ENCODE data around the gene FAM53A. TPM values are rescaled to one million over a fixed set of nuclear protein-coding genes. Genes with fewer than 3 reads are reported as not detected.

FAM53A gene
- total and polyA plus RNA-seq, 2 of the 13 experiments (the other 11 are each of a cell fraction or from before 2014, with no cell fraction given), result 0.48 to 1.1 TPM

DNA sequence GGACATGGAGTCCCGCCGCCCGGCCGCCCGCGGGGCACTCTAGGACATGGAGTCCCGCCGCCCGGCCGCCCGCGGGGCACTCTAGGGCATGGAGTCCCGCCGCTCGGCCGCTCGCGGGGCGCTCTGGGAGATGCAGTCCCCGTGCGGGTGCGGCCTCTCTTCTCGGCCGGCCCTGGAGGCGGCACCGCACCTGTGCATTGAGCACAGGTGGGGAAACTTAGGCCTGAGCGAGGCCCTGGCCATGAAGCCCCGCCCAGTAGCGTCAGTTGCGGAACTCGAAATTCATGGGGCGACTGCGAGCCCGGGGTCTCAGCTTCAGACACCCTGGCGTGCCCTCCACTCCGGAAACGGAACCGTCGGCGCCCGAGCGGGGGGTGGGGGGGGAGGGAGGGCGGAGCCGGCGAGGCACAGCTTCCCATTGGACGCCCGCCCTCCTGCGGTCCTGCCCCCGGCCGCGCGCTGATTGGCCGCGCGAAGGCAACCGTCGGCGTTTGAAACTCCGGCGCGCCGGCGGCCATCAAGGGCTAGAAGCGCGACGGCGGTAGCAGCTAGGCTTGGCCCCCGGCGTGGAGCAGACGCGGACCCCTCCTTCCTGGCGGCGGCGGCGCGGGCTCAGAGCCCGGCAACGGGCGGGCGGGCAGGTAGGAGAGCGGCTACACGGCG lies 37.0 kb upstream of the FAM53A start, which contains the start of the genes TACC3 and TMEM129 (continued):
- TF ChIP-seq ZNF530 (CRISPR knock-in tag; IDR thresholded peaks at IDR 0.05; ENCODE audit: low read depth) (no peak), SMAD9 (CRISPR knock-in tag; IDR thresholded peaks at IDR 0.05) (no peak), ZNF44 (CRISPR knock-in tag; IDR thresholded peaks at IDR 0.05) (no peak), ERF (CRISPR knock-in tag; IDR thresholded peaks at IDR 0.05) (peak; percentile 69), TEAD3 (CRISPR knock-in tag; optimal IDR thresholded peaks at IDR 0.05; ENCODE audit: borderline replicate concordance) (peak; percentile 45), HDAC1 (CRISPR knock-in tag; IDR thresholded peaks at IDR 0.05) (peak; percentile 96), KLF13 (CRISPR knock-in tag; IDR thresholded peaks at IDR 0.05) (no peak), ZNF317 (CRISPR knock-in tag; IDR thresholded peaks at IDR 0.05) (0 out of 2 replicates have a peak, but pooled peaks have one; percentile 5), ZNF841 (CRISPR knock-in tag; IDR thresholded peaks at IDR 0.05; ENCODE audit: borderline replicate concordance) (peak; percentile 10; the same call in 1 of the 2 replicates), ZSCAN29 (CRISPR knock-in tag; conservative IDR thresholded peaks at IDR 0.05) (no peak), TGIF2 (CRISPR knock-in tag; IDR thresholded peaks at IDR 0.05) (peak; percentile 85), KLF16 (CRISPR knock-in tag; IDR thresholded peaks at IDR 0.05) (peak in 1 of 2 experiments; percentile 7; a peak in 1 of 4 replicates), JUNB (CRISPR knock-in tag; IDR thresholded peaks at IDR 0.05; ENCODE audit: borderline replicate concordance) (no peak), GATAD1 (CRISPR knock-in tag; IDR thresholded peaks at IDR 0.05) (peak; percentile 85), ZNF761 (CRISPR knock-in tag; conservative IDR thresholded peaks at IDR 0.05) (no peak), ZNF781 (CRISPR knock-in tag; IDR thresholded peaks at IDR 0.05; ENCODE audit: borderline replicate concordance, not compliant biosample characterization) (no peak), ZNF253 (CRISPR knock-in tag; IDR thresholded peaks at IDR 0.05; ENCODE audit: borderline replicate concordance) (no peak), XRCC5 (optimal IDR thresholded peaks at IDR 0.05; ENCODE audit: low read length) (peak; percentile 60), MED13 (CRISPR knock-in tag; IDR thresholded peaks at IDR 0.05) (no peak), ZFP62 (CRISPR knock-in tag; IDR thresholded peaks at IDR 0.05) (no peak), NPAS2 (CRISPR knock-in tag; IDR thresholded peaks at IDR 0.05; ENCODE audit: borderline replicate concordance) (no peak), RNF2 (conservative IDR thresholded peaks at IDR 0.05; ENCODE audit: low read depth) (no peak)
- TF ChIP-seq, protein P1, sequence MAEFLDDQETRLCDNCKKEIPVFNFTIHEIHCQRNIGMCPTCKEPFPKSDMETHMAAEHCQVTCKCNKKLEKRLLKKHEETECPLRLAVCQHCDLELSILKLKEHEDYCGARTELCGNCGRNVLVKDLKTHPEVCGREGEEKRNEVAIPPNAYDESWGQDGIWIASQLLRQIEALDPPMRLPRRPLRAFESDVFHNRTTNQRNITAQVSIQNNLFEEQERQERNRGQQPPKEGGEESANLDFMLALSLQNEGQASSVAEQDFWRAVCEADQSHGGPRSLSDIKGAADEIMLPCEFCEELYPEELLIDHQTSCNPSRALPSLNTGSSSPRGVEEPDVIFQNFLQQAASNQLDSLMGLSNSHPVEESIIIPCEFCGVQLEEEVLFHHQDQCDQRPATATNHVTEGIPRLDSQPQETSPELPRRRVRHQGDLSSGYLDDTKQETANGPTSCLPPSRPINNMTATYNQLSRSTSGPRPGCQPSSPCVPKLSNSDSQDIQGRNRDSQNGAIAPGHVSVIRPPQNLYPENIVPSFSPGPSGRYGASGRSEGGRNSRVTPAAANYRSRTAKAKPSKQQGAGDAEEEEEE (CRISPR knock-in tag; IDR thresholded peaks at IDR 0.05; ENCODE audit: borderline replicate concordance), result no peak
- TF ChIP-seq, protein P2, sequence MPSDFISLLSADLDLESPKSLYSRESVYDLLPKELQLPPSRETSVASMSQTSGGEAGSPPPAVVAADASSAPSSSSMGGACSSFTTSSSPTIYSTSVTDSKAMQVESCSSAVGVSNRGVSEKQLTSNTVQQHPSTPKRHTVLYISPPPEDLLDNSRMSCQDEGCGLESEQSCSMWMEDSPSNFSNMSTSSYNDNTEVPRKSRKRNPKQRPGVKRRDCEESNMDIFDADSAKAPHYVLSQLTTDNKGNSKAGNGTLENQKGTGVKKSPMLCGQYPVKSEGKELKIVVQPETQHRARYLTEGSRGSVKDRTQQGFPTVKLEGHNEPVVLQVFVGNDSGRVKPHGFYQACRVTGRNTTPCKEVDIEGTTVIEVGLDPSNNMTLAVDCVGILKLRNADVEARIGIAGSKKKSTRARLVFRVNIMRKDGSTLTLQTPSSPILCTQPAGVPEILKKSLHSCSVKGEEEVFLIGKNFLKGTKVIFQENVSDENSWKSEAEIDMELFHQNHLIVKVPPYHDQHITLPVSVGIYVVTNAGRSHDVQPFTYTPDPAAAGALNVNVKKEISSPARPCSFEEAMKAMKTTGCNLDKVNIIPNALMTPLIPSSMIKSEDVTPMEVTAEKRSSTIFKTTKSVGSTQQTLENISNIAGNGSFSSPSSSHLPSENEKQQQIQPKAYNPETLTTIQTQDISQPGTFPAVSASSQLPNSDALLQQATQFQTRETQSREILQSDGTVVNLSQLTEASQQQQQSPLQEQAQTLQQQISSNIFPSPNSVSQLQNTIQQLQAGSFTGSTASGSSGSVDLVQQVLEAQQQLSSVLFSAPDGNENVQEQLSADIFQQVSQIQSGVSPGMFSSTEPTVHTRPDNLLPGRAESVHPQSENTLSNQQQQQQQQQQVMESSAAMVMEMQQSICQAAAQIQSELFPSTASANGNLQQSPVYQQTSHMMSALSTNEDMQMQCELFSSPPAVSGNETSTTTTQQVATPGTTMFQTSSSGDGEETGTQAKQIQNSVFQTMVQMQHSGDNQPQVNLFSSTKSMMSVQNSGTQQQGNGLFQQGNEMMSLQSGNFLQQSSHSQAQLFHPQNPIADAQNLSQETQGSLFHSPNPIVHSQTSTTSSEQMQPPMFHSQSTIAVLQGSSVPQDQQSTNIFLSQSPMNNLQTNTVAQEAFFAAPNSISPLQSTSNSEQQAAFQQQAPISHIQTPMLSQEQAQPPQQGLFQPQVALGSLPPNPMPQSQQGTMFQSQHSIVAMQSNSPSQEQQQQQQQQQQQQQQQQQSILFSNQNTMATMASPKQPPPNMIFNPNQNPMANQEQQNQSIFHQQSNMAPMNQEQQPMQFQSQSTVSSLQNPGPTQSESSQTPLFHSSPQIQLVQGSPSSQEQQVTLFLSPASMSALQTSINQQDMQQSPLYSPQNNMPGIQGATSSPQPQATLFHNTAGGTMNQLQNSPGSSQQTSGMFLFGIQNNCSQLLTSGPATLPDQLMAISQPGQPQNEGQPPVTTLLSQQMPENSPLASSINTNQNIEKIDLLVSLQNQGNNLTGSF (CRISPR knock-in tag; IDR thresholded peaks at IDR 0.05), result no peak
- TF ChIP-seq, protein P3, sequence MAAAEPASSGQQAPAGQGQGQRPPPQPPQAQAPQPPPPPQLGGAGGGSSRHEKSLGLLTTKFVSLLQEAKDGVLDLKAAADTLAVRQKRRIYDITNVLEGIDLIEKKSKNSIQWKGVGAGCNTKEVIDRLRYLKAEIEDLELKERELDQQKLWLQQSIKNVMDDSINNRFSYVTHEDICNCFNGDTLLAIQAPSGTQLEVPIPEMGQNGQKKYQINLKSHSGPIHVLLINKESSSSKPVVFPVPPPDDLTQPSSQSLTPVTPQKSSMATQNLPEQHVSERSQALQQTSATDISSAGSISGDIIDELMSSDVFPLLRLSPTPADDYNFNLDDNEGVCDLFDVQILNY (CRISPR knock-in tag; conservative IDR thresholded peaks at IDR 0.05), result peak; percentile 91

Measured in HepG2 (cell line).